GM19397 (cell line): ENCODE data around the gene ITPR2.

Source experiments
- ATAC-seq: cut with Tn5 transposase; IDR thresholded peaks from one replicate; pipeline ENCODE4 v1.9.1; 2021; ENCODE audit warnings: mild to moderate bottlenecking, moderate library complexity; ENCODE audit not compliant: unreplicated experiment

Gene ITPR2

DNA sequence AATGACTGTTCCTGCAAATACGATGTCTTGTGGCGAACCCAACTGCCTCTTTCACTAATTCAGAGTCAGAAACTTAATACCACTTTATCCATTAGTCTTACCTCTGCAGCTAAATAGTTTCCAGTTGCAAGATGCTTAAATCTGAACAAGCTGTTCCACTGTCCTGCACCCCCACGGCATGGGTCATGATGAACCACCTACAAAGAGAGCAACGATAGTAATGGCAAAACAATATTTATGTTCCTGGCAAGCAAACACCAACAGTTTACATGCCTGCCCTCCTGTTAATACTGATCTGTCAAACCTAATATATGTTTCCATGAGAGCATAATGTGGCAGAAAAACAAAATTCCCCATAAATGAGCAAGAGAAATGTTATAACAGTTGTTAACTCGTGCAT lies 121.9 kb downstream of the ITPR2 start:
- no peak for ATAC-seq

DNA sequence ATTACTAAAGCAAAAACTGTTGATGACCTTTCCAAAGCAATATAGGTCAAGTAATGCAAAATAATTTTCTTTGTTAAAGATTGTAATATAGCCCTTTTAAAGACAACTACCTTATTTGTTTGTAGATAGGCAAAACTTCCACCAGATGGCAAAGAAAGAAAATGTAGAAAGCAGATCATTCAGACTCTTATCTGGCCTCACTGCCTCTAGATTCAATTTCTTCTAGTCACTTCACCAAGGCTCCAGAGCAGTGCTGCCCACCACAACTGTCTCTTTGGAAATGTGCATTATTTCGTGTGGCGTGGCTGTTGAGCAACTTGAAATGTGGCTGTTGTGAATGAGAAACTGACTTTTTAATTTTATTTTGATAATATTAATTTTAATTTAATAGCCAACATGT lies 127.1 kb downstream of the ITPR2 start:
- no peak for ATAC-seq

DNA sequence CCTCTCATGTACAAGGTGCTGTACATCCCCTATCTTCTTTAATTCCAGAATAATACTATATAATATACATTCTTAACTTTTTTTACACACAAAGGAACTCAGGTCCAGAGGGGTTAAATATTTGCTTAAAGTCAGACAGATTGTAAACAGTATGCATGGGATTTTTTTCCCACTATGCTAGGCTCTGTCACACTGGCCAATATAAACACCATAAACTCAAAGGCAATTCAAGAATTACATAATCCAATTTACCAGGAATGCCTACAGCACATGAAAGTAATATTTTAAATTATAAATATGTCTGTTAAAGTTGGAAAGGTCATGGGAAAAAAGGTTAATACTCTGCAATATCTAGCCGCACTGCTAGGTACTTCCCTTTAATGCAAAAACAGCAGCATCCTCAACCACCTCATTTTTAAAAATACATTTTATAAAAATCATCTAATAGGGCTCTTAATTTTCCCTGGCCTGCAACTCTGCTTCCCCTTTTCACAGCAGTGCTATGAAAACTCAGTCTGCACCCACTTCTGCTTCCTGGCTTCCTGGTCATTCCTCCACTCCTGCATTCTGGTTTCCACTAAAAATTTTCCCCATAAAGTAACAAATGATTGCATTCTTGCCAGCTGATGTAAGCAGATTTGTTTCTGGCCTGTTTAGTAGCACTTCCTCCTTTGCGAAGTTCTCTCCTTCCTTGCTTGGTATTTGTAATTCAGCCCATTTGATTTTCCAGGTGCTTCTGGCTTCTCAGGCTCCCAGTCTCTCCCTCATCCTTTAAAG lies 128.1 kb downstream of the ITPR2 start:
- ATAC-seq: no peak

DNA sequence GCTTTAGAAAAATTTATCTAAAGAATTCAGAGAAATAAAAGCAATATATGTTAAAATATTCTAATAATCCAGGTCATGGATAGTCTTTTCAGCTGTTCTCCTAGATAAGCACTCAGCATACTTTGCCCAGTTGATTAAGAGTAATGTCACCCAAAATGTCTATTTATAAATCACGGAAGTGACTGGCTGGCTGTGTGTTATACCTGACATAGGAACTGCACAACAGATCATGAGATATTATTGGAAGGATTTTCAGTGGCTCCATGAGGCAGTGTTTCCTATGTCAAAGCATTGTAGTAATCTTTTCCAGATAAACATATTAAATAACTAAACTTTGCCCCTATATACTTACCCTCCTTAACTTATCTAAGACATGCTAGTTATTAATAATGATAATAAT lies 128.8 kb downstream of the ITPR2 start:
- ATAC-seq: no peak

DNA sequence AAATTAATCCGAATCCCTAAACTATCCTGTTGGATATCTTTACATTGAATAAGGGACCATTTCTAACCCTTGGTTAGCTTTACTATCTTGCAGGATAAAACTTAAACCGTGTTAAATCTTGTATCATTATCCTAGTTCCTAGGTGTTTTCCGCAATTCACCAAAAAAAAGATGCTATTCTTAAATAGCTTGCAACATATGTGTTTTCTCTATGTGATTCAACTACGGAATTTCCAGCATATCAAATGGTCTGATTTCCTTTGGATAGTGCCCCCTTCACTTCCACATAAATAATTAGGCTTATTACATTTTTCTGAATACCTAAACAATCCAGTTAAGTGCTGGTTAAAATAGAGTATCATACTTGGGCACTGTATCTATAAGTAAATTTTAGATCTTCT lies 130.3 kb downstream of the ITPR2 start:
- ATAC-seq: no peak

DNA sequence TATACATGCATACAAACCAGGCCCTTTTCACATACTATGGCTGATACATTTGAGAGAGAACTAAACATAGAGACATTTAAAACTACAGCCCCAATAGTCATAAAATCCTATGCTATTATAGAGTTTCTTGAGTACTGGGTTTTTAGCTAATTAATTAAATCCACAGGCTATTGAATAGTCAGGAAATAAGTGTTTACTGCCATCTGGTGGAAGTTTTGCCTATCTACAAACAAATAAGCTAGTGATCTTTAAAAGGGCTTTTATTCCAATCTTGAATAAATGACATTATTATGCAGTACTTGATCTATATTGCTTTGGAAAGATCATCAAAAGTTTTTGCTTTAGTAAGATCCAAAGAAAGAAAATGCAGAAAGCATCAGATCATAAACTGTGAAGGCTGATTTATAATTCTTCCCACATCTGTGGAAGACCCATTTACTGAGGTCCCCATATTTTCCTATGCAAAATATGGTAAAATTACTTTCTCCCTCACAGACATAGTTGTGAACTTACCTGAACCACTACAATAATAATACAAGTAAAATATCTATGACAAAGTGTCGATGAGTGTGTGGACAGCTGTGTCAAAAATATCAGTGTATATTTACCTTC lies 131.3 kb downstream of the ITPR2 start:
- no peak for ATAC-seq

DNA sequence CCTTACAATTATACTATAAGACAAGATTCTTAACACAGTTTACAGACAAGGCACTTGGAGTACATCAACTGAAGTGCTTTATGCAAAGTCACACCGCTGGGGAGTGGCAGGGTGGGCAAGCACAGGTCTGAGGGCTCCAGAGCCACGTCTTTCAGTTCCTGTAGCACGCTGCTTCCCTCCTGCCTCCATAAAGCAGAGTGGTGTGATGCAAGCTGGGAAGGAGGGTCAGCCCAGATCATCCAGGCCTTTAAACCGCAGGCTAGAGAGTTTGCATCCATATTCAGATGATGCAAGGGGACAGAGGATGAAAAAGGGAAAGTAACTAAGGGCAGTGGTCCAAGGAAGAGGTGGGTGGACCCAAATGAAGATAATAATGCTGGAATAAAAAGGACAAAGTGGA lies 132.6 kb downstream of the ITPR2 start:
- ATAC-seq: no peak

DNA sequence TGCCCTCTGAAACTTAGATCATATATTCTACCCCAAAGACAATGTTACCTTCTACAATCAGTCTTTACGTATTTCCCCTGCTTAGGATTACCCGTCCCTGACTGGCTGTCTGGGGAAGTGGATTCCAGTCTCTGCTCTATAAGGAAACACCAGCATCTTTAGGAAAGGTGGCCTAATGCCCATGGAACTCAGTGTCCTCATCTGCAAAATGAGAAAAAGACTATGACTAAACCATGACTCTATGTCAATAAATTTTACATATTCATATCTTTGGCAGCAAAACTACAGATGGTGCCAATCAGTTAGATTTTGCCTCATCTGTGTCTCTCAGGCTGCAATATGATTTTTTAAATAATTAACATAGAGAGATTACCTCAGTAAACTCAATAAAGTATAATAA lies 133.8 kb downstream of the ITPR2 start:
- no peak for ATAC-seq

DNA sequence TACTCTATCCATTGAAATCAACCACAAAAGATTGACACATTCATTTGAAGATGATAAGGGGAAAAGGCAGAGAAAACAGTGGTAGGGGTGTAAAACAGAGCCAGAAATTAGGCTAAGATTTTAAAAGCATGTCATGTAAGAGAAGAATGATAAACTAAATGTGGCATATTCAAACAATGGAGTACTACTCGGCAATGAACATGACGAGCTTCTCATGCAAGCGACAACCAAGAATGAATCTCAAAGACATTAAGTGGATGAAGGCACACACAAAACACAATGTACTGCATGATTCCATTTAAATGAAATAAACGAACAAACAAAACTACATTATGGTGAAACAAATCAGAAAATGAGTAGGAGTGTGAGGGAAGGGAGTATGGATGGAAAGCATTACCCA lies 134.8 kb downstream of the ITPR2 start:
- ATAC-seq: no peak

DNA sequence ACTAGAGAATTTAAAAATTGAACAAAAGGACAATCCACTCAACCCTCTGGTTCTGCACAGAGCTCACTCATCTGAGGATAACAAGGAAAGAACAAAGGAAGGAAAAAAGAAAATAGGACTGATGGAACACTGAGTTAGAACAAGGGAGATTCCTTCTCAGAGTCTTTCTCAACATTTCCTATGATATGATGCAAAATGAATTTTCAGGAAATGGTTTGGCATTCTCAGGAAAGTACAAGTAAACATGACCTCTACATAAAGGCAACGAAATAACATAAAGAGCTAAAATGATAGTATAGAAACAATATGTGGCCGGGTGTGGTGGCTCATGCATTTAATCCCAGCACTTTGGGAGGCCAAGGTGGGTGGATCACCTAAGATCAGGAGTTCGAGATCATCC lies 135.8 kb downstream of the ITPR2 start:
- no peak for ATAC-seq

DNA sequence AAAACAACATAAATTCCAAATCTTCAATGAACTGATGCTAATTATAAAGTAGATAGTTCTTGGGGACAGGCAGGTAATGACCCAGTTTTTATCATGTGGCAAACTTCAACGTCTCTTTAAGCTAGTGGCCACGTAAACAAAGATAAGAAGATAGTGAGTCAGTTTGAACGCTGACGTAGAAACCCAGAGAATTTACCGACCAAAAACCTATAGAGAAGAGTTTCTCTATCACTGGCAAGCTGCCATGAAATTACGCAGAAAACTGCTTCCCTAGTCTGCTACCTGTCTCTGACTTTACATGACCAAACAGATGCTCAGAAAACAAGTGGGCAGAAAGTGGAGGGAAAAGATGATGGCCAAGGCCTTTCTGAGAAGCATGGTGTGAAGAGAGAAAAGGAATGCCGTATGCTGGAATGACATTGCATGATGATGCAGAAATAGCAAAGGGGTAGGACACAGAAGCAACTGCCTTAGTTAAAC lies 136.3 kb downstream of the ITPR2 start:
- ATAC-seq: no peak

DNA sequence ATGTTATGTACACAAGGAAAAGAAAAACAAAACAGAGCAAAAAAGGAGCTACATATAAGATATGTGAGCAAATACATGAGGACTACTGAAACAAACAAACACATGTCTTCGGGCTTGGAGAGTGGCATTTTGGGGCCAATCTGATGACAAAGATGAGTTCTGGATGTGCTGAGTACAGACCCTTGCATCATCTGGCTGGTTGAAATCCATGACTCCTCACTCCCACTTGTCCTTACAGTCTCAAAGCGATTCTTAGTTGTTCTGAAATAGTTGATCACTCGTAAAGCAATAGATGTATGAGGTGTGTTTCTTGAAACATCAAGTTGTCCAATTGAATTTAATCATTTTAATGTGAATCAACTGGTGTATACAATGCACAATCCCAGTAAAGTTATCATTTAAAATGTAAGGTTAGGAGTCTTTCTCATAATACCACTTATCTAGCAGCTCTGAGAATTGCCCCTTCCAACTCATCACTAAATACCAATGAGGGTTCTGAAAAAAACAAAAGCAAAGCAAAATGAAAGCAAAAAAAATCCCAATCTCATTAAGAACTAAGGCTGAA lies 136.9 kb downstream of the ITPR2 start:
- ATAC-seq: no peak

DNA sequence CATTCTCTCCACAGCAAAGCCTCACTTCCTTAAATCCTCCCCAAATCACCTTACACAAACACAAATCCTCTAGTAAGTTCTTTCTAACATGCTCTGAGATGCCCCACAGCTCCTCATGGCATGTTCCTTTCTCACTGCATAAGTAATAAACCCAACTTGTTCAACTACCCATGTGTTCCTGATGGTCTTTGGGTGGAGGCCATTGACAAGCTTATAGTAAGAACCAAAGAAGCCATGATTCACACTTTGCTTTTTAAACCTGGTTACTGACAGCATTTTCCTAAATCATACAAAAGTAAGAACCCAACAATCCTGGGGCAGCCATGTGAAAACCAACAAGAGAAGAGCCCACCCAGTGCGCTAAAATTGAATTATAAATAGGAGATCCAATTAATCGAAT lies 138.6 kb downstream of the ITPR2 start:
- ATAC-seq: no peak

DNA sequence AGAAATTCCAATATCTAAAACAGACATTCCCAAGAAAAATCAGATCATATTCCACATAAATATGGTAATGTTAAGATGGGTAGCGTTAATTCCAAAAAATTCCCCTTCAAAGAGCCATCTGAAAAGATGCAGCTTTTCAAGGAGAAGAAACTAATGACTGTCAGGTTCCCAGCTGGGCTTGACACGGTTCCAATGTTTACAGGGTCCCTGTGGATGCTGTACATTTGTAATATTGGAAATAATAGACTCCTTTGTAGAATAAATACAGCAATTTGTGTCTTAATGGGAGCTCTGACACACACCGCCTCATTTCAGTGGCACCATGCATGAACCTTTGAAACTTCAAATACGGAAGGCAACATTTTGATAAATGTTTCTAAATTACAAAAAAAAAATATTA lies 140.6 kb downstream of the ITPR2 start:
- no peak for ATAC-seq

DNA sequence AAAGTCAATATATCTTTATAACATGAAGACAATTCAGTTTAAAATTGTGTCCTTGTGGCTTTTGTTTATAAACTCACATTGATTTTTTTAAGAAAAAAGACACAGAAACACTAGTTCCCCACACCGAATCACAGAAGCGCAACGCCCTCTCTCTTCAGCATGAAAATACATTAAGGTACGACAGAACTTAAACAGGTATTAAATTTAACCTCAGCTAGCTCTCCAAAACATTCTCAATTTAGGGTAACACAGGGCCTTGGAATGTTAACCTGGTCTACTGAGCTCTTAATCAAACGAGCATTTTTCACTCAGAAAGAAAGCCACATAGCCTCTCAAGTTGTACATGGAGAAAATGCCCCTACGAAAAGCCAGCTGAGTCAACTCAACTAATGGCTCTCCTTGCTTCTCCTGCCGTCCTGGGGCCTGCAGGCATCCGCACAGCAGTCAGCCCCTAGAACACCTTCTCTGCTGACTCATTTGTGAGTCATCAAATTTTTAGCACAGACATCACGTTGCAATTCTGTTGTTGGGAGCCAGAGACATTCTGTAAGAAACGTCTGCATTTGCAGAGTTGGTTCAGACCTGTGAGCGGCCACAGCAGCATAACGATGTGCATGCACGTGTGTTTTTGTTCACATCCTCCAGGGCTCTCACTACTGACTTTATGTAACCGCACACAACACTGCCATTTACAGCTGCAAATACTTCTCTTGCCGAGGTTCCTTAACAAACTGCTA lies 141.6 kb downstream of the ITPR2 start:
- no peak for ATAC-seq

DNA sequence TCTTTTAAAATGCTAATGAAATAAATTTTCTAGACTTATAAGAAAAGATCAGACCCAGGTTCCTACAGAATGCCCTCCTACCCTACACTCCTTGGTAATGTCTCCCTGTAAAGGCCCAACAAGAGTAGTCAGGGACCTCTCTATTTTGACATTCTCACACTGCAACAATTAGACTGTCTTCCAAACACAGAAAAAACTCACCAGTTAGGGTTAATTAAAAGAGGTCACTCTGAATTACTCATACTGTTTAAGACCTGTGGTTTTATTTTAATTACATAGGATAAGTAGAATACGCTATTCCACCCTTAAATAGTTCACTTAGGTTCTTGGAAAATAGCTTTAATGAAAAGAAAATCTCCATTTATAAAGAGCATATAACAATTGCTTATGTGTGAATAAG lies 142.4 kb downstream of the ITPR2 start:
- ATAC-seq: no peak

DNA sequence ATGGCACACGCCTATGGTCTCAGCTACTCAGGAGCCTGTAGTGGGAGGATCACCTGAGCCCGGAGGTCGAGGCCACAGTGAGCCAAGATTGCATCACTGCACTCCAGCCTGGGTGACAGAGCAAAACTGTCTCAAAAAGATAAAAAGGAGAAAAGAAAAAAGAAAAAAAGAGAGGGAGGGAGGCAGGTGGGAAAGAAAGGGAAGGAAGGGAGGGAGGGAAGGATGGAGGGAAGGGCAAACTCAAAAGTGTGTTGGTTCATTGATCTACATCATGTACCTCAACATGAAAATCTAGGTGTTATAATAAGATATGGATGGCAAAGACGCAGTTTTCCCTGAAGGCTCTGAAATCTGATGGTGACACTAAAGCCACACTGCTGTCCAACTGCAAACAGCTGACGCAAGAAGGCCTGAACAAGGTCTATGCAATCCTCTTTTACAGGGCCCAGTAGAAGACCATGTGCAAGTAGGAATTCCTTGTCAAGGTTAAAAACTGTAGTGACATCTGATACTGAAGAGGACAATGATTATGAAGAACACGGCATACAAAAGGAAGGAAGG lies 143.6 kb downstream of the ITPR2 start:
- ATAC-seq: no peak

DNA sequence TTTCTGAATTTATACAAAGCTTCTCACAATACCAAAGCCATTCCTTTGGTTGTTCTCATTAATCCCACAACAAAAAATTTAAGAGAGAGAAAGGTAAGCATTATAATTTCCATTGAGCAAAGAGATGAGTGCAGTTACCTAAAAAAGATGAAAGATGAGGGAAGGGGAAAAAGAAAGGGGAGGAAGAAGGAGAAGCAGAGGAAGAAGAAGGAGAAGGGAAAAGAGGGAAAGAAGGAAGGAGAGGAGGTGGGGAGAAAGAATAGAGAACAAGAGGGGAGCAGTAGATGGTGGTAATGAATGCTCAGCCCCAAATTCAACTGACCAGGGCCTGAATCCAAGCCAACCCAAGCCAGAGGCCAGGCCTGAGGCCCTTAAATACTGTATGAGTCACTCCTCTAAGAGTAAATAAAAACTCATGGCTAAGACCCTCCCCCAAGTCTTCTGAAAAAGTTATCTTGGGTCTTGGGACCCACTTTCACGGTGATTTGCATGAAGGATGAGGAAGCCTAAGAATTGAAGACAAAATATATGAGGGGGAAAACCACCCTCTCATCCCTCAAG lies 144.6 kb downstream of the ITPR2 start:
- no peak for ATAC-seq

DNA sequence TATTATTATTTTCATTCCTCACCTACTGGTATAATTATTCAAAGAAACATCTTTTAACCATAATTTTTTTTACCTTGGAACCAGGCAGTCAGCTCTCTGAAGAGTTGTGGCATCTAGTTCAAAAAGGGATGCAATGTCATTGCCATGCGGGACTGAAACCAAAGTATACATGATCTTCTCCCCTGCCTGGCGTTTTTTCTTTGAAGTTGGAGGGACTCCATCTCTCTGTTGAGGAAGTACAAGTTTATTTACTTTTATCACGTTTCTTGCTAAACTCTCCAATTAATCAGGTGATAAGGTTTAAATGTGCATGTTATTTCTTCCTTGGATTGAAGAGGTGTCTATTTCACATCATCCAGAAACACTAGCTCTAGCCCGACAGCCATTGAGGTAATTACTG lies 146.6 kb downstream of the ITPR2 start:
- ATAC-seq: no peak

DNA sequence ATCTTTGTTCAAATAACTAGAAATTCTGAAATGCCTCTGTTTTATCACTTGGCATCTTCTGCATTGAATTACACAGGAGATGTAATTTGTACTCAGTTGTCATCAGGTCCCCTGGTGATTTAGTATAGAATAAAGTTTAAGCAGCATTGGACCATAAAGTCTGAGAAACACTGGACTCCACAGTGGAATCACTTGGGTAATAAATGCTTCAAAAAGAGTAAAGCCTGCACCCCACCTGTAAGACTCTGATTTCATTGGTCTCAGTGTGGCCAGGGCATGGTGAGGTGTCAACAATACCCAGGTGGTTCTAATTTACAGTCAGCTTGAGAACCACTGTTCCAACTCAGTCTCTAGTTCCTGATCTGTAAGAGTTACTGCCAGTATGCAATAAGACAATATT lies 148.9 kb downstream of the ITPR2 start:
- no peak for ATAC-seq

DNA sequence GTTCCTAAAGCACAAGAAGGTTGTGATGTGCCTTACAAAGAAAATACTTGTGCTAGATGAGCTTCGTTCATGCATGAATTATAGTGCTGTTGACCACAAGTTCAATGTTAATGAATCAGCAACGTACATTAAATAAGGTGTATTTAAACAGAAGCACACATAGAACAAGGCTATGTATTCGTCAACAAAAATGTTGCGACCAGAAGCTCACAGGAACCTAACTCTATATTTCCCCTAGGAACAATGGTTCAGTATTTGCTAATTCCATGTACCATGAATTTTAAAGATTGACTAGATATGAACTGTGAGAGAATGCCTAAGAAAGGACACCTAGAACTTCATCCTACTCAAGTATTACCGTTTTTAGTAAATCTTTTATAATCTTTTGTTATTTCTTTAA lies 149.6 kb downstream of the ITPR2 start:
- no peak for ATAC-seq
